Coronary artery (tissue), 2 donors: Measurements from ENCODE around the gene TCF12.

Experiments used
- DNase-seq: peaks from one replicate; pipeline ENCODE4 v3.0.0-alpha.2; 2017; ENCODE audit warnings: low spot score
- H3K27ac ChIP-seq, 2 donors: fragments of 200-600 bp; sonication (generic); one replicate each; pipeline ENCODE4 v1.5.1; 2016 to 2019
- H3K4me3 ChIP-seq: fragments of 200-600 bp; sonication (generic); 2 replicates; pipeline ENCODE4 v1.5.1; 2016; ENCODE audit warnings: mild to moderate bottlenecking, moderate library complexity
- CTCF ChIP-seq: fragments of 200-600 bp; sonication (generic); IDR thresholded peaks from one replicate; pipeline ENCODE4 v1.5.1; 2019; ENCODE audit warnings: antibody characterized with exemption

Gene TCF12

GRCh38 chr15:57114070-57114469, 195.6 kb downstream of the TCF12 start:
- H3K27ac ChIP-seq = no peak overlapping the region
- DNase-seq = no peak
- H3K4me3 ChIP-seq = no peak overlapping the region
- TF ChIP-seq CTCF = no peak

DNA sequence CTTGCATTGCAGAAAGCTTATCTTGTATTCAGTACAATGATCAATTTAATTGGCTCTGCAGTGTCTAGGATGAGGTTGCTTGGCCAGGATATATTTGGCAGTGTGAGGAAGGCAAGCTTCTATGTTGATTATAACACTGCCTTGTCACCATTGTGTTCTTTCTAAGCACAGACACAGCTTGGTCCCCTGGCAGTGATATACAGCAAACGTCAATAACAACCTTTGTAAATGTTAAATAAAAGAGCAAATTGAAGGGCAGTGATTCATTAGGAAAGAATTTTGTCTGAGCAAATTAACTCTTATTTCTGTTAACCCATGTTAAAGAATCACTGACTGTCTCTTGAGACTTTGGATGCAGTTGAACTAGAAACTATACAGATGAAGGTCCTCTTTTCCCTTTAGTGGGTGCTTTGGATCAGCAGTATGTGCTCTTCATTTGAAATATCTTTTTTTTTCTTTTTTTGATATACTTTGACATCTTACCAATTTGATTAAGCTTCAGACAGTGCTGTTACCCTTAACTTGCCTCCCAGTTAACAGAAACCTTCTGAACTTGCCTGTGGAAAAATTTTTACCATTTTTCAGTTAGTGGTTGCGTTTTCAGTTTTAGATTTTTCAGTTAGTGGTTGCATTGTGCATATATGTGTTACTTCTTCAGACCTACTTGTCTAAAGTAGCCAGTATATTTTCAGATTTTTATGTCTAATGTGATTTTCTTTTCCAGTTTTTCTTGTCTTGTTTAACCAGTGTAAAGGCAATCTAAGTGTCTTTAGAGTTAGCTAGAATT, 199.8 kb downstream of the TCF12 start:
- no peak overlapping the region for H3K27ac ChIP-seq
- no peak for TF ChIP-seq CTCF
- H3K4me3 ChIP-seq = no peak overlapping the region
- no peak for DNase-seq

- no peak overlapping the region for H3K4me3 ChIP-seq
- no peak for DNase-seq
- no peak for TF ChIP-seq CTCF
- H3K27ac ChIP-seq = no peak overlapping the region
Observed at GRCh38 chr15:57122080-57122840, 203.8 kb downstream of the TCF12 start.

DNA sequence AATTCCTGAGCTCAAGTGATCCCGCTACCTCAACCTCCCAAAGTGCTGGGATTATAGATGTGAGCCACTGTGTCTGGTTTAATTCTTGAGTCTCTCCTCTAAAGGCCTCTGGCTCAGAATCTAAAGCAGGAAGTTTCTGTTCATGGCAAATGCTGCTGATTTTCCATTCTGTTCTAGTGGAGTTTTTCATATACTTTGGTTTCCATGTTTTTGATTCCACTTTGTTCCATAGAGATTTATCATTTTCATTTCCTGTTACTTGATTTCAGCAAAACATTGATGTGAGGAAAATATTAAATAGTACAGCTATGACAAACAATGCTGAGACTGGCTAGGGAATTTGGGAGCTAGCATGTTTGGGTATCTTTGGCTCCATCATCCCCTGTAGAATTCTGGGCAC, 205.6 kb downstream of the TCF12 start:
- DNase-seq = no peak
- no peak for TF ChIP-seq CTCF
- Histone ChIP-seq H3K27ac (no peak overlapping the region), H3K4me3 (no peak overlapping the region)

DNA sequence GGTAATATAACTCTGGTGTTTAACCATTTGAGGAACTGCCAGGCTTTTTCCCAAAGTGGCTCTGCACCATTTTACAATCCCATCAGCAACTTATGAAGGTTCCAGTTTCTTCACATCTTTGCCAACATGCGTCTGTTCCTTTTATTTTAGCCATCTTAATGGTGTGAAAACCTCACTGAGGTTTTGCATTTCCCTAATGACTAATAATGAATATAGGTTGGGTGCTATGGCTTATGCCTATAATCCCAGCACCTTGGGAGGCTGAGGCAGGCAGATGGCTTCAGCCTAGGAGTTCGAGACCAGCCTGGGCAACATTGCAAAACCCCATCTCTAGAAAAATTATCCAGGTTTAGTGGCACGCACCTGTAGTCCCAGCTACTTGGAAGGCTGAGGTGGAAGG, 210.6 kb downstream of the TCF12 start:
- TF ChIP-seq CTCF = no peak
- no peak overlapping the region for H3K27ac ChIP-seq
- no peak overlapping the region for H3K4me3 ChIP-seq
- no peak for DNase-seq

GRCh38 chr15:57130956-57131355, 212.5 kb downstream of the TCF12 start:
- Histone ChIP-seq H3K27ac (no peak overlapping the region), H3K4me3 (no peak overlapping the region)
- no peak for TF ChIP-seq CTCF
- DNase-seq = no peak
